ENCODE results near the gene BNIP5. TPM values are rescaled to one million over a fixed set of nuclear protein-coding genes. Genes with fewer than 3 reads are reported as not detected.

The BNIP5 gene
- total RNA-seq, 1 experiment from 2014 or later, result not detected

DNA sequence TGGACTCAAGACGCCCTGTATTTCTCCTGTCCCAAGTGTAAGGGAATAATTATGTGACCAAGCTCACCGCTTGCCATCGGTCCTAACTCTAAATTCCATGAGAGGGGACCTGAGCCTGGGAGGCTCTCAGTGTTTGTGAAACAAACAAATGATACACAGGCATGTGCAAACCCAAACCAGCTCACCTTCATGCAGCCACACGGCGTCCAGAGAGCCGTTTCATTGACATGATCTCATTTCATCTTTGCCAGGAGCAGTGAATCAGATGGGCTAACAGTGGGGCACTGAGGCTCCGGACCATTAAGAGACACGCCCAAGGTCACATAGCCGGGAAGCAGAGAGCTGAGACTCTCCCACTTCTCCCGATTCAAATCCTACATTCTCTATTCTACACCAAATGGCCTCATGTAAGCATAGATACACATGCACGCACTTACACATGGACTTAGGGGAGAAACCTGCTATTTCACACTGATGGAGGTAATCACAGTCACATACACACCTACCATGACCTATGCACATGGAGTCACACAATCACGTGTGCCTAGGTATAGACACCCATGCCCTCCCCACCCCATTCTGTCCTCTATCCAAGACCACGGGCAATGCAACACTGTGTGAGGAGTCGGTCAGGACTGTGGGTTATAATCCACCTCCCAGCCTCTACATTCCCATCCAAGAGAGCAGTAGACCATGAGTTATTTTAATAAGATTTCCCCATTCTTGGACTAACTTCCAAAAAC is 1.1 kb downstream of the BNIP5 start:
- H3K9ac ChIP-seq (ENCODE audit: low read length), result no peak overlapping the region
- no peak overlapping the region for H3K4me2 ChIP-seq (ENCODE audit: low read depth, low read length, poor library complexity, severe bottlenecking)
- H4K20me1 ChIP-seq (ENCODE audit: insufficient read depth, low read depth, low read length), result no peaks in the 10 kb centered on the region
- H3K36me3 ChIP-seq (ENCODE audit: insufficient read depth, low read length), result no peaks in the 10 kb centered on the region
- no peak for DNase-seq
- H3K27me3 ChIP-seq (ENCODE audit: low read length), result no peaks in the 10 kb centered on the region
- H2AFZ ChIP-seq (ENCODE audit: low read length), result no peak overlapping the region
- no peak overlapping the region for H3K27ac ChIP-seq (ENCODE audit: low read length)
- H3K79me2 ChIP-seq (ENCODE audit: low read length), result no peaks in the 10 kb centered on the region
- H3K9me3 ChIP-seq (ENCODE audit: low read length), result no peaks in the 10 kb centered on the region
- no peaks in the 10 kb centered on the region for H3K9me2 ChIP-seq (replicated peaks; ENCODE audit: insufficient read depth, low read length)
- H3K4me3 ChIP-seq (ENCODE audit: low read length), result no peak overlapping the region
- H3K4me1 ChIP-seq (ENCODE audit: low read length), result peaks cover 17% of the 10 kb centered on the region

DNA sequence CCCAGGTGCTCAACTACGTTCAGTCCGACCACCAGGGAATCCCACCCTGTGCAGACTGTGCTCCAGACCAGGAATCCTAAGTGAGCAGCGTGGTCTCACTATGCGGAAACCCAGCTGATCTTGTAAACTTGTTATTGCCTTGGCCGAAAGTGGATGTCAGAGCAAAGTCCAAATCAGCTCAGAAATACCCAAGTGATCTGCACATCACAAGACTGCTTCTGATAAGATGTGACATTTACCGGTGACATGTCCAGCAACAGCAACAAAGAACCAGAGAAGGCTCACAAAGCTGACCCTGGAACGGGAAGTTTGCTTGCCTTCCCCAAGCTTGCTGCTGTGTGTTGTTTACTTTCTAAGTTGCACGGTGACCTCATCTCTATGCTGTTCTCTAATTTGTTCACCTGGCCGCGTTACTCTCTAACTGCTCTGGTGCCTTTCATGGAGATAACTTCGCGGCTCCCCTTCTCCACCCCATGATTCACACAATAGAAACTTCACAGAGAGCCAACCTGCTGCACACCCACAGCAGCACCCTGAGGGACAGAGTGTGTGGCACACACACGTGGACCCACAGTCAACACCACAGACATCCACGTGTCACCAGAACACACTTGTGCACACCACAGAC is 1.7 kb downstream of the BNIP5 start:
- Histone ChIP-seq H2AFZ (ENCODE audit: low read length) (no peak overlapping the region), H3K9me2 (replicated peaks; ENCODE audit: insufficient read depth, low read length) (no peaks in the 10 kb centered on the region), H3K27ac (ENCODE audit: low read length) (no peak overlapping the region), H3K9ac (ENCODE audit: low read length) (no peak overlapping the region), H3K9me3 (ENCODE audit: low read length) (no peaks in the 10 kb centered on the region), H3K4me3 (ENCODE audit: low read length) (no peak overlapping the region), H3K36me3 (ENCODE audit: insufficient read depth, low read length) (no peaks in the 10 kb centered on the region), H3K79me2 (ENCODE audit: low read length) (no peaks in the 10 kb centered on the region), H3K27me3 (ENCODE audit: low read length) (no peaks in the 10 kb centered on the region), H4K20me1 (ENCODE audit: insufficient read depth, low read depth, low read length) (no peaks in the 10 kb centered on the region), H3K4me1 (ENCODE audit: low read length) (peaks cover 13% of the 10 kb centered on the region), H3K4me2 (ENCODE audit: low read depth, low read length, poor library complexity, severe bottlenecking) (no peak overlapping the region)
- no peak for DNase-seq

- Histone ChIP-seq H3K27me3 (ENCODE audit: low read length) (no peaks in the 10 kb centered on the region), H3K9ac (ENCODE audit: low read length) (no peak overlapping the region), H3K36me3 (ENCODE audit: insufficient read depth, low read length) (no peaks in the 10 kb centered on the region), H3K9me2 (replicated peaks; ENCODE audit: insufficient read depth, low read length) (no peaks in the 10 kb centered on the region), H4K20me1 (ENCODE audit: insufficient read depth, low read depth, low read length) (no peaks in the 10 kb centered on the region), H3K79me2 (ENCODE audit: low read length) (no peaks in the 10 kb centered on the region), H3K4me2 (ENCODE audit: low read depth, low read length, poor library complexity, severe bottlenecking) (no peak overlapping the region), H2AFZ (ENCODE audit: low read length) (no peak overlapping the region), H3K27ac (ENCODE audit: low read length) (no peak overlapping the region), H3K4me1 (ENCODE audit: low read length) (peaks cover 7% of the 10 kb centered on the region), H3K9me3 (ENCODE audit: low read length) (no peaks in the 10 kb centered on the region), H3K4me3 (ENCODE audit: low read length) (no peak overlapping the region)
- no peak for DNase-seq
Observed at GRCh38 chr6:36333931-36334725, 2.6 kb downstream of the BNIP5 start.

- Histone ChIP-seq H3K4me3 (ENCODE audit: low read length) (no peak overlapping the region), H3K36me3 (ENCODE audit: insufficient read depth, low read length) (no peaks in the 10 kb centered on the region), H4K20me1 (ENCODE audit: insufficient read depth, low read depth, low read length) (no peaks in the 10 kb centered on the region), H3K27ac (ENCODE audit: low read length) (no peak overlapping the region), H3K9me3 (ENCODE audit: low read length) (no peaks in the 10 kb centered on the region), H3K27me3 (ENCODE audit: low read length) (no peaks in the 10 kb centered on the region), H3K9me2 (replicated peaks; ENCODE audit: insufficient read depth, low read length) (no peaks in the 10 kb centered on the region), H2AFZ (ENCODE audit: low read length) (no peak overlapping the region), H3K4me2 (ENCODE audit: low read depth, low read length, poor library complexity, severe bottlenecking) (no peak overlapping the region), H3K79me2 (ENCODE audit: low read length) (no peaks in the 10 kb centered on the region), H3K9ac (ENCODE audit: low read length) (no peak overlapping the region), H3K4me1 (ENCODE audit: low read length) (peaks cover 4% of the 10 kb centered on the region; the same call in 1 of the 2 replicates)
- DNase-seq, result no peak
Observed at GRCh38 chr6:36333171-36333895, 3.4 kb downstream of the BNIP5 start.

GRCh38 chr6:36331381-36331780 is 5.3 kb downstream of the BNIP5 start:
- H3K4me2 ChIP-seq (ENCODE audit: low read depth, low read length, poor library complexity, severe bottlenecking), result no peak overlapping the region
- no peak overlapping the region for H3K9ac ChIP-seq (ENCODE audit: low read length)
- no peak for DNase-seq
- H3K9me3 ChIP-seq (ENCODE audit: low read length), result no peaks in the 10 kb centered on the region
- no peaks in the 10 kb centered on the region for H3K79me2 ChIP-seq (ENCODE audit: low read length)
- no peaks in the 10 kb centered on the region for H3K9me2 ChIP-seq (replicated peaks; ENCODE audit: insufficient read depth, low read length)
- no peaks in the 10 kb centered on the region for H4K20me1 ChIP-seq (ENCODE audit: insufficient read depth, low read depth, low read length)
- peaks cover 16% of the 10 kb centered on the region for H3K4me1 ChIP-seq (ENCODE audit: low read length)
- H3K27ac ChIP-seq (ENCODE audit: low read length), result no peak overlapping the region
- no peak overlapping the region for H2AFZ ChIP-seq (ENCODE audit: low read length)
- no peak overlapping the region for H3K4me3 ChIP-seq (ENCODE audit: low read length)
- H3K27me3 ChIP-seq (ENCODE audit: low read length), result no peaks in the 10 kb centered on the region
- no peaks in the 10 kb centered on the region for H3K36me3 ChIP-seq (ENCODE audit: insufficient read depth, low read length)

- H4K20me1 ChIP-seq (ENCODE audit: insufficient read depth, low read depth, low read length), result no peaks in the 10 kb centered on the region
- H3K79me2 ChIP-seq (ENCODE audit: low read length), result no peaks in the 10 kb centered on the region
- no peaks in the 10 kb centered on the region for H3K36me3 ChIP-seq (ENCODE audit: insufficient read depth, low read length)
- no peak overlapping the region for H3K4me3 ChIP-seq (ENCODE audit: low read length)
- DNase-seq, result no peak
- H3K4me1 ChIP-seq (ENCODE audit: low read length), result peaks cover 26% of the 10 kb centered on the region
- no peak overlapping the region for H3K9ac ChIP-seq (ENCODE audit: low read length)
- H2AFZ ChIP-seq (ENCODE audit: low read length), result no peak overlapping the region
- no peaks in the 10 kb centered on the region for H3K27me3 ChIP-seq (ENCODE audit: low read length)
- H3K4me2 ChIP-seq (ENCODE audit: low read depth, low read length, poor library complexity, severe bottlenecking), result no peak overlapping the region
- no peaks in the 10 kb centered on the region for H3K9me3 ChIP-seq (ENCODE audit: low read length)
- H3K9me2 ChIP-seq (replicated peaks; ENCODE audit: insufficient read depth, low read length), result no peaks in the 10 kb centered on the region
- H3K27ac ChIP-seq (ENCODE audit: low read length), result no peak overlapping the region
Observed at GRCh38 chr6:36330366-36330765, 6.3 kb downstream of the BNIP5 start.

GRCh38 chr6:36329798-36330291 is 6.8 kb downstream of the BNIP5 start:
- H3K27me3 ChIP-seq (ENCODE audit: low read length), result no peaks in the 10 kb centered on the region
- H4K20me1 ChIP-seq (ENCODE audit: insufficient read depth, low read depth, low read length), result no peaks in the 10 kb centered on the region
- H3K9ac ChIP-seq (ENCODE audit: low read length), result no peak overlapping the region
- H3K9me2 ChIP-seq (replicated peaks; ENCODE audit: insufficient read depth, low read length), result no peaks in the 10 kb centered on the region
- no peak overlapping the region for H3K4me2 ChIP-seq (ENCODE audit: low read depth, low read length, poor library complexity, severe bottlenecking)
- no peaks in the 10 kb centered on the region for H3K36me3 ChIP-seq (ENCODE audit: insufficient read depth, low read length)
- H2AFZ ChIP-seq (ENCODE audit: low read length), result no peak overlapping the region
- H3K79me2 ChIP-seq (ENCODE audit: low read length), result no peaks in the 10 kb centered on the region
- no peaks in the 10 kb centered on the region for H3K9me3 ChIP-seq (ENCODE audit: low read length)
- no peak for DNase-seq
- peaks cover 27% of the 10 kb centered on the region for H3K4me1 ChIP-seq (ENCODE audit: low read length)
- no peak overlapping the region for H3K27ac ChIP-seq (ENCODE audit: low read length)
- H3K4me3 ChIP-seq (ENCODE audit: low read length), result no peak overlapping the region
